ENCODE measurements around the gene ZC4H2. TPM values are rescaled to one million over a fixed set of nuclear protein-coding genes. Genes with fewer than 3 reads are reported as not detected.

Gene ZC4H2
- total RNA-seq, 1 experiment from 2014 or later = 23.7 TPM

GRCh38 chrX:64996805-64997204 is 20.6 kb upstream of the ZC4H2 start:
- Mint-ChIP-seq H3K27me3 (ENCODE audit: low read depth) (no peaks in the 10 kb centered on the region), H3K9me3 (peaks cover 13% of the 10 kb centered on the region), H3K4me3 (no peak overlapping the region), H3K4me1 (no peaks in the 10 kb centered on the region), H3K36me3 (peaks cover 3% of the 10 kb centered on the region), H3K27ac (no peak overlapping the region)
- no peak for ATAC-seq
- TF ChIP-seq, protein P1, sequence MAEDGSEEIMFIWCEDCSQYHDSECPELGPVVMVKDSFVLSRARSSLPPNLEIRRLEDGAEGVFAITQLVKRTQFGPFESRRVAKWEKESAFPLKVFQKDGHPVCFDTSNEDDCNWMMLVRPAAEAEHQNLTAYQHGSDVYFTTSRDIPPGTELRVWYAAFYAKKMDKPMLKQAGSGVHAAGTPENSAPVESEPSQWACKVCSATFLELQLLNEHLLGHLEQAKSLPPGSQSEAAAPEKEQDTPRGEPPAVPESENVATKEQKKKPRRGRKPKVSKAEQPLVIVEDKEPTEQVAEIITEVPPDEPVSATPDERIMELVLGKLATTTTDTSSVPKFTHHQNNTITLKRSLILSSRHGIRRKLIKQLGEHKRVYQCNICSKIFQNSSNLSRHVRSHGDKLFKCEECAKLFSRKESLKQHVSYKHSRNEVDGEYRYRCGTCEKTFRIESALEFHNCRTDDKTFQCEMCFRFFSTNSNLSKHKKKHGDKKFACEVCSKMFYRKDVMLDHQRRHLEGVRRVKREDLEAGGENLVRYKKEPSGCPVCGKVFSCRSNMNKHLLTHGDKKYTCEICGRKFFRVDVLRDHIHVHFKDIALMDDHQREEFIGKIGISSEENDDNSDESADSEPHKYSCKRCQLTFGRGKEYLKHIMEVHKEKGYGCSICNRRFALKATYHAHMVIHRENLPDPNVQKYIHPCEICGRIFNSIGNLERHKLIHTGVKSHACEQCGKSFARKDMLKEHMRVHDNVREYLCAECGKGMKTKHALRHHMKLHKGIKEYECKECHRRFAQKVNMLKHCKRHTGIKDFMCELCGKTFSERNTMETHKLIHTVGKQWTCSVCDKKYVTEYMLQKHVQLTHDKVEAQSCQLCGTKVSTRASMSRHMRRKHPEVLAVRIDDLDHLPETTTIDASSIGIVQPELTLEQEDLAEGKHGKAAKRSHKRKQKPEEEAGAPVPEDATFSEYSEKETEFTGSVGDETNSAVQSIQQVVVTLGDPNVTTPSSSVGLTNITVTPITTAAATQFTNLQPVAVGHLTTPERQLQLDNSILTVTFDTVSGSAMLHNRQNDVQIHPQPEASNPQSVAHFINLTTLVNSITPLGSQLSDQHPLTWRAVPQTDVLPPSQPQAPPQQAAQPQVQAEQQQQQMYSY (CRISPR knock-in tag; IDR thresholded peaks at IDR 0.05) = no peak
- TF ChIP-seq, protein P2, sequence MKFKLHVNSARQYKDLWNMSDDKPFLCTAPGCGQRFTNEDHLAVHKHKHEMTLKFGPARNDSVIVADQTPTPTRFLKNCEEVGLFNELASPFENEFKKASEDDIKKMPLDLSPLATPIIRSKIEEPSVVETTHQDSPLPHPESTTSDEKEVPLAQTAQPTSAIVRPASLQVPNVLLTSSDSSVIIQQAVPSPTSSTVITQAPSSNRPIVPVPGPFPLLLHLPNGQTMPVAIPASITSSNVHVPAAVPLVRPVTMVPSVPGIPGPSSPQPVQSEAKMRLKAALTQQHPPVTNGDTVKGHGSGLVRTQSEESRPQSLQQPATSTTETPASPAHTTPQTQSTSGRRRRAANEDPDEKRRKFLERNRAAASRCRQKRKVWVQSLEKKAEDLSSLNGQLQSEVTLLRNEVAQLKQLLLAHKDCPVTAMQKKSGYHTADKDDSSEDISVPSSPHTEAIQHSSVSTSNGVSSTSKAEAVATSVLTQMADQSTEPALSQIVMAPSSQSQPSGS (CRISPR knock-in tag; IDR thresholded peaks at IDR 0.05; ENCODE audit: borderline replicate concordance, low read depth) = no peak
- TF ChIP-seq FOXP4 (CRISPR knock-in tag; IDR thresholded peaks at IDR 0.05) (no peak), ZNF416 (CRISPR knock-in tag; IDR thresholded peaks at IDR 0.05) (no peak), ETV6 (CRISPR knock-in tag; IDR thresholded peaks at IDR 0.05) (no peak), ZNF317 (CRISPR knock-in tag; IDR thresholded peaks at IDR 0.05; ENCODE audit: borderline replicate concordance, low read depth) (no peak), TEAD4 (CRISPR knock-in tag; IDR thresholded peaks at IDR 0.05) (no peak), NR3C1 (CRISPR knock-in tag; conservative IDR thresholded peaks at IDR 0.05; ENCODE audit: low read depth) (no peak), E2F5 (CRISPR knock-in tag; IDR thresholded peaks at IDR 0.05) (no peak)
- TF ChIP-seq, protein P3, sequence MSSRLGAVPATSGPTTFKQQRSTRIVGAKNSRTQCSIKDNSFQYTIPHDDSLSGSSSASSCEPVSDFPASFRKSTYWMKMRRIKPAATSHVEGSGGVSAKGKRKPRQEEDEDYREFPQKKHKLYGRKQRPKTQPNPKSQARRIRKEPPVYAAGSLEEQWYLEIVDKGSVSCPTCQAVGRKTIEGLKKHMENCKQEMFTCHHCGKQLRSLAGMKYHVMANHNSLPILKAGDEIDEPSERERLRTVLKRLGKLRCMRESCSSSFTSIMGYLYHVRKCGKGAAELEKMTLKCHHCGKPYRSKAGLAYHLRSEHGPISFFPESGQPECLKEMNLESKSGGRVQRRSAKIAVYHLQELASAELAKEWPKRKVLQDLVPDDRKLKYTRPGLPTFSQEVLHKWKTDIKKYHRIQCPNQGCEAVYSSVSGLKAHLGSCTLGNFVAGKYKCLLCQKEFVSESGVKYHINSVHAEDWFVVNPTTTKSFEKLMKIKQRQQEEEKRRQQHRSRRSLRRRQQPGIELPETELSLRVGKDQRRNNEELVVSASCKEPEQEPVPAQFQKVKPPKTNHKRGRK (CRISPR knock-in tag; IDR thresholded peaks at IDR 0.05; ENCODE audit: borderline replicate concordance) = no peak
- POLR2A ChIA-PET = no interaction called here
- CTCF ChIA-PET = no interaction called here
- DNase-seq (ENCODE audit: low spot score) = no peak

DNA sequence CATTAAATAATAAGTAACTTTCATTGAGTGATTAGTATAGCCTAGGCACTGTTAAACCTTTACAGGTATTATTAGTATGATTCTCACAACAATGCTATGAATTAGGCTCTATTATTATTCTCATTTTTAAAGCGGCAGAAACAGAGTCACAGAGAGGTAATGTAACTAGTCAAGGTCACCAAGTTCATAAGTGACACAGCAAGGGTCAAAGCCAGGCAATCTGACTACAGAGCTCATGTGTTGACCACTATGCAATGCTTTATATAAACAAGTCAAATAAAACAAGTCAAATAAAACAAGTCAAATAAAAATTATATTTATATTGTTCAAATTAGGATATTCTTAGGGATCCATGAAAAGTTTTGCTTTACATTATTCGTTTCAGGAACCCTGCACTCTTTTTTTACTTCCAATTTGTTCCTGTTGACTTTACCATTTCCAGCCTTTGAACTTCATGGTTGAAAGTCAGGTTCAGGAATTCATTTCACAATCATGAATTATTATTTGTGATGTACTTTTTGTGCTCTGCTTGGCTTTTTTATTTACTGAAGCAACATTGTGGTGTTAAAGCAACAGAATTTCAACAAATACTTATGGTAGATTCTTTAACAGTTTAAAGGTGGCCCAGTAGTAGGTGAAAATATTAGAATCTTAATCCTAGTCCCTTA is 18.0 kb upstream of the ZC4H2 start:
- no peaks in the 10 kb centered on the region for H3K36me3 Mint-ChIP-seq
- H3K9me3 Mint-ChIP-seq = no peaks in the 10 kb centered on the region
- no peaks in the 10 kb centered on the region for H3K27me3 Mint-ChIP-seq (ENCODE audit: low read depth)
- POLR2A ChIA-PET = no interaction called here
- DNase-seq (ENCODE audit: low spot score) (no peak), ATAC-seq (no peak)
- TF ChIP-seq, protein P4, sequence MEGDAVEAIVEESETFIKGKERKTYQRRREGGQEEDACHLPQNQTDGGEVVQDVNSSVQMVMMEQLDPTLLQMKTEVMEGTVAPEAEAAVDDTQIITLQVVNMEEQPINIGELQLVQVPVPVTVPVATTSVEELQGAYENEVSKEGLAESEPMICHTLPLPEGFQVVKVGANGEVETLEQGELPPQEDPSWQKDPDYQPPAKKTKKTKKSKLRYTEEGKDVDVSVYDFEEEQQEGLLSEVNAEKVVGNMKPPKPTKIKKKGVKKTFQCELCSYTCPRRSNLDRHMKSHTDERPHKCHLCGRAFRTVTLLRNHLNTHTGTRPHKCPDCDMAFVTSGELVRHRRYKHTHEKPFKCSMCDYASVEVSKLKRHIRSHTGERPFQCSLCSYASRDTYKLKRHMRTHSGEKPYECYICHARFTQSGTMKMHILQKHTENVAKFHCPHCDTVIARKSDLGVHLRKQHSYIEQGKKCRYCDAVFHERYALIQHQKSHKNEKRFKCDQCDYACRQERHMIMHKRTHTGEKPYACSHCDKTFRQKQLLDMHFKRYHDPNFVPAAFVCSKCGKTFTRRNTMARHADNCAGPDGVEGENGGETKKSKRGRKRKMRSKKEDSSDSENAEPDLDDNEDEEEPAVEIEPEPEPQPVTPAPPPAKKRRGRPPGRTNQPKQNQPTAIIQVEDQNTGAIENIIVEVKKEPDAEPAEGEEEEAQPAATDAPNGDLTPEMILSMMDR (IDR thresholded peaks at IDR 0.05) = no peak
- TF ChIP-seq JAZF1 (CRISPR knock-in tag; IDR thresholded peaks at IDR 0.05) (no peak), SMAD3 (CRISPR knock-in tag; IDR thresholded peaks at IDR 0.05; ENCODE audit: borderline replicate concordance) (no peak)
- CTCF ChIA-PET = no interaction called here
- H3K27ac Mint-ChIP-seq = no peak overlapping the region
- H3K4me1 Mint-ChIP-seq = no peaks in the 10 kb centered on the region
- H3K4me3 Mint-ChIP-seq = no peak overlapping the region

All from WTC11 (cell line).